ENCODE data around the gene ICOSLG.
"Not testable (repeated sequence)": the region's sequence is repeated elsewhere in the genome, so short reads cannot be mapped to it uniquely, and the experiment has no call there.

The ICOSLG gene

GRCh38 chr21:44265734-44266270 lies 25.1 kb upstream of the ICOSLG start:
- DNase-seq (ENCODE audit: low read depth in 3 of 3): no peak

- DNase-seq (ENCODE audit: low read depth in 3 of 3): no peak
These were observed 23.0 kb upstream of the ICOSLG start for GRCh38 chr21:44263768-44264167.

DNA sequence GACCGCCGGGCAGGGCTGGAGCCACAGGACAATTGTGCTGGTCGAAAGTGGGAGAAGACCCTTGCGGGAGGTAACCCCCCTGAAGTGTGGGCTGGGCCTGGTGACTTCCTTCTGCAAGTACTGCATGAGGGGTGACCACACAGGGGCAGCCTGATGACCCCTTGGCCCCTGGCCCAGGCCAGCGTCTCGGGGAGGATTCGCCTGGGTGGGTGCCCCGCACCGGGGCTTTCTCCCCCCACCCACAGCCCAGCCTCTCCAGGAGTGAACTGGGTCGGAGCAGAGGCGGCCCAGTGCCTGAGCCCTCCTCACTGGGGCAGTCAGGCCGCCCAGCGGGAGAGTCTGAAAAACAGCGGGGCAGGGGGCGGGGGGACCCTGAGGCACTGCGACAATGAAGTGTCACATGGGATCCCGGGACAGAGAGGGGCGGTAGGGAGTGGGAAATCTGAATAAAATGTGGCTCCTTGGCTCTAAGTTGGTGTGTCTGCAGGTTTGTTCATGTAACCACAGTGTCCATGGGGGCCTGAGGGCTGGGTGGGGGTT lies 22.5 kb upstream of the ICOSLG start:
- DNase-seq (ENCODE audit: low read depth in 3 of 3): no peak

DNA sequence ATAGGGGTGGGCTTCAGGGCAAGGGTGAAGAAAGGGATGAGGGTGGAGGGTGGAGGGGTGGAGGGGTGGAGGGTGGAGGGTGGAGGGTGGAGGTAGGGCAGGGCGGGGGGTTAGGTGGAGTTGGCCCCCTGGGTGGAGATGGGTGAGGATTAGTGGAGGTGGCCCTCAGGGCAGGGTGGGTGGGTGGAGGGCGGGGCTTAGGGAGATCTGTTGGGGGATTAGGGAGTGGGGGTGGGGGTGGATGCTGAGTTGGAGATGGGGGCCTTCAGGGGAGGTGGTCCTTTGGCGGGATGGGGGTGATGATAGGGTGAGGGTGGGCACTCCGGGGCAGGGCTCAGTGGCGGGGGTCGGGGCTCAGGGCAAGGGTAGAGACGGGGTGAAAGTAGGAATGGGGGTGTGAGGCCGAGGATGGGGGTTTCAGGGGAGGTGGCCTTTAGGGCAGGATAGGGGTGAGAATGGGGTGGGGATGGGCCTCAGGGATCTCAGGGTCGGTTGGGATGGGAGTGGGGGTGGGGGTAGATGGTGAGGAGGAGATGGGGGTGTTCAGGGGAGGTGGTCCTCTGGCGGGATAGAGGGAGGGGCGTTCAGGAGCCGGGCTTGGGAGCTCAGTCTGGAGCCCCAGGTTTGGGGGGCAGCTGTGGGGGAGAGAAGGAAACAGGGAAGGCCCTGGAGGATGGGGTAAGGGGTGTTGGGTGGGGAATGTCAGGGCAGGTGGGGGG lies 21.8 kb upstream of the ICOSLG start:
- DNase-seq (ENCODE audit: low read depth in 3 of 3): no peak

- no peak for DNase-seq (ENCODE audit: low read depth in 3 of 3)
These were observed 21.0 kb upstream of the ICOSLG start, which contains the start of gene DNMT3L for GRCh38 chr21:44261675-44262295. DNMT3L (minus strand) TSS chr21:44261897; CDS start chr21:44261259, 638 bp downstream.

- no peak for DNase-seq (ENCODE audit: low read depth in 3 of 3)
These were observed 20.3 kb upstream of the ICOSLG start for GRCh38 chr21:44260791-44261631.

DNA sequence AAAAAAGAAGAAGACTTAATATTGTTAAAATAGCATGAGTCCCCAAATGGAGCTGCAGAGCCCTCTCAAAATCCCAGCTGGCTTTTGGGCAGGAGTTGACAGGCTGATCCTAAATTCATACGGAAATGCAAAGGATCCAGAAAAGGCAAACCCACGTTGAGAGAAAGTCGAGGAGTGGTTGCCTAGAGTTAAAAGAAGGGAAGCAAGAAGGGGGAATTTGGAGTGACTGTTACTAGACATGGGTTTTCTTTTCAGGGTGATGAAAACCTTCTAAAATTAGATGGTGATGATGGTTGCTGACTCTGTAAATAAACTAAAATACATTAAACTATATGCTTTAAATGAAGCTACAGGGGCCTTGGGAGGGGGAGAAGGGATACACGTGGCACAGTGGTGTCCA lies 19.3 kb upstream of the ICOSLG start:
- DNase-seq (ENCODE audit: low read depth in 3 of 3): no peak

DNA sequence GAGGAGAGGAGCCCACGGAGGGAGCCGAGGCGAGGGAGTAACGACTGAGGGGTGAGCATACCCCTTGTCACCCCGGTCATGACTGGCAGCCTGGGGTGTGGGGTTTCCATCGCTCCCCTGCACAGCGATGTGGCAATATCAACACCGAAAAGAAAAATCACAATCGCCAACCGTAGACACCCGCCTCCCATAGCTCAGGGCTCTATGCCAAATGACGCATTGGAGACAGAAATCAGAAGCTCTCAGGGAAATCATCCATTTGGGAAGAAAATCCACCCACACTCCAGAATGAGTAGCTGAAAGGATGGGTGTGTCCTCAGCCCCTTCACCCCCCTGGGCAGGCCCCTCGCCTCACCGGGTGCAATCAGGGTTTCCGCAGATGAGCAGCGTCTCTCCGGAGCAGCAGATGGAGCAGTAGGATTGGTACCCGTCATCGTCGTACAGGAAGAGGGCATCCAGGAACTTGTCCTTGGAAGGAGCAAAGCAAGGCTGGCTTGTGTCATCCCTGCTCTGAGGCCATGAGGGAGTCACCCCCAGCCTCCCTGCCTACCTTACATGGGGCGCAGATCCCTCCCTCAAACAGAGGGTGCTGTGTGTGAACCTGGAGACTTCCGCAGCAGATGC lies 18.5 kb upstream of the ICOSLG start:
- no peak for DNase-seq (ENCODE audit: low read depth in 3 of 3)

- no peak for DNase-seq (ENCODE audit: low read depth in 3 of 3)
These were observed 17.4 kb upstream of the ICOSLG start for GRCh38 chr21:44258056-44258725.

- DNase-seq (ENCODE audit: low read depth in 3 of 3): no peak
These were observed 14.8 kb upstream of the ICOSLG start for GRCh38 chr21:44255511-44255981.

DNA sequence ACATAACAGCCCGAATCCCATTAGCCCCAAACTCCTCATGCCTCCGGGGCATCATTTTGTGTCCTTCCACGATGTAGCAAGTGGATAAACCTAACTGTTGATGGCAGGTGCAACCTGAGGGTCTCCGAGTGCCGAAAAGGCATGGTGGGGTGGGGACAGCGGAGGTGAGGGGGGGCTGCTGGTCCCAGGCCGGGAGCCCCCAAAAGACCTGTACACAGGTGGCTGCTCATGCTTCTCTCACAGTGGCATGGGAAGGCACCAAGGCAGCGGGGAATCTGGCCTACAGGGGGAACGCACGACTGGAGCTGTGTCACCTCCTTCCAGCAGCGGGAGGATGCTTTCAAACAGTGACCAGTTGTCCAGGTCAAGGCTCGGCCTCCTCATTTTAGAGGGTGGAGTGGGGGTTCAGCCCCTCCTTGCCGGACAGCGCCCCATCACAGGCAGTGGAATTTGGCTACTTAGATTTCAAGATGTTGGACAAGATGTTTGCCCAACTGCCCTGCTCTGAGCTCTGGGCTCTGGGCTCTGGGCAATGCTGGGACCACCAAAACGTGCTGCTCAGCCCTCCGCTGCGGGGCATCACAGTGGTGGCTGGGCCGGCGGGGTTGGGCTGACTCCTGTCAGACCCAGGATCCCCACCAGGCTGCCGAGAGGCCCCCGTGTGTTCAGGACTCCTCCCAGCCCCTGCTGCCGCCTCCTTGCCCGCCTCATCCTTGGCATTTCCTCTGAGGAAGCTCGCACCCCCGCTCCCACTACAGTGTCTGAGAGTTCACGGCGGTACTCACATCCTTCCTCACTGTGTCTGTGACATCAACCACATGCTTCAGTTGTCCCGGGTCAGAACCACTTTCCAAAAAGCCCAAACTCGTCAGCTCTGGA lies 13.3 kb upstream of the ICOSLG start:
- no peak for DNase-seq (ENCODE audit: low read depth in 3 of 3)

DNA sequence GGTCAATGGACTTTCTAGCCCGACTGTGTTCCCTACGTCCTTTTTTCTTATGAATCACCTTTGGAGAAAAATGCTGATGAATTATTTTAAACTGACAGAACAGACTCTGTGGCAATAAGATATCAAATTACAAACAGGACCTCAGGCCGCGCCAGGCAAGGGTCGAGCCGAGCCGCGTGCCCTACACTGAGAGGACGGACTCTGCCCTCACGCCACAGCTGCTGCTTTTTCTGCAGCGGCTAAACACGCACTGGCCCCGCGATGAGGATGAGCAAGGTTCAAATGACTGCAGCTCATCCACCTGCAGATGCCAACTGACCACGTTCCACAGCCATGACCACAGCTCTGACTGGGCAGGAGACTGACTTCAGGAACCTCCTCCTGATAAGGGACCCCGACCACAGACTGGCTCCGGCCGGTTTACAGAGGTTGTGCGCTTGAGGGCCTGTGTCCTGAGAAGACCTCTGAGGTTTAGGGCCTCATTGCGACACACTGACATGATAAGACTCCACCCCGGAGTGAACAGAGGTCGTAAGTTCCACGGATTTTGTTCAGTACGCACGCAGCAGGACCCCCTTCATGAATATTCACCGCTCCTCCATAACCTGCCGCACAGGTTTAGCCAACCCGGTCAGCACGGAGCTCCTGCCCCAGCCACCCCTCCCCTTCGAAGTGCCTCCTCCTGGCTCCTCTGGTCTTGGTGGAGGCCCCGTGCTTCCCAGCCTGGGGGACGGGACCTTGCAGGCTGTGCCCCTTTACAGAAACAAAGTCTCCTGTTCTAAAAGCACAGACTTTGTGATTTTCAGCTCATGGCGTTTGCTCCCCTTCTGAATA lies 8.7 kb upstream of the ICOSLG start:
- DNase-seq (ENCODE audit: low read depth in 3 of 3): not testable (repeated sequence)

DNA sequence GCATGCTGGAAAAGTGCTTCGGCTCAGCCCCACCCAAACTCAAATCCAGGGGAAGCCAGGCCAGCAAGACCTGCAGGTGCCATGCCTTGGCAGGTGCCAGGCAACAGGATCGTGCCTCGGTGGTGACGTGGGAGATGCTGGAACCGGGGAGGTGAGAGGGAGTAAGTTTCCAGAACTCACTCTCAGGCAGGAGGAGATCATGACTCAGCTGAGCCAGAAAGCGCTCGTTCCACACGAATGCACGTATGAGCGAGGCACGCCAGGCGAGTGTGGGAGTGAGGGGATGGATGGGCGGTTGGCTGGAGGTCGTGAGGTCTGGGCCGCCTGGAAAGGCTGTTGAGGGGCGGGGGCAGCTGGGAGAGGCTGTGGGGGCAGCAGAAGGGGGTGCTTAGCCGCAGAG lies 7.2 kb upstream of the ICOSLG start:
- DNase-seq (ENCODE audit: low read depth in 3 of 3): not testable (repeated sequence)

GRCh38 chr21:44243980-44244379 lies 3.2 kb upstream of the ICOSLG start:
- DNase-seq (ENCODE audit: low read depth in 3 of 3): not testable (repeated sequence)

GRCh38 chr21:44241281-44241680 lies 538 bp upstream of the ICOSLG start:
- not testable (repeated sequence) for DNase-seq (ENCODE audit: low read depth in 3 of 3)

DNA sequence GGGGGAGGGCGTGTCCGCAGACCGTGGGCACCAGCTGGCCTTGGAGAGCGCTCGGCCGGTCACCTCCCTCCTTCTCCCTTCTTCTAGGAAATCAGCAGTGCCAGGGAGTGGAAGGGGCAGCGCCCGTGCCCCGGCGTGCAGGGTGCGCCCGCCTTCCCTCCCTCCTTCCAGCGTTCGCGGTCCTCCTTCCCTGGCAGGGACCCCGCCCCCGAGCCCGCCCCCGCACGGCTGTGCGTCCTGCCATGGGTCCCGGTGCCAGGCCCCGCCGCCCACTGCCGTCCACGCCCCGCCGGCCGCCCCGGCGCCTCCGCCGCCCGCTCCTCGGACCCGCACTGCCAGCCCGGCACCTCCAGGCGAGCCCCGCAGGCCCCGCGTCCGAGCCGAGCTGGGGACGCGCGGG lies 390 bp downstream of the ICOSLG start:
- not testable (repeated sequence) for DNase-seq (ENCODE audit: low read depth in 3 of 3)

DNA sequence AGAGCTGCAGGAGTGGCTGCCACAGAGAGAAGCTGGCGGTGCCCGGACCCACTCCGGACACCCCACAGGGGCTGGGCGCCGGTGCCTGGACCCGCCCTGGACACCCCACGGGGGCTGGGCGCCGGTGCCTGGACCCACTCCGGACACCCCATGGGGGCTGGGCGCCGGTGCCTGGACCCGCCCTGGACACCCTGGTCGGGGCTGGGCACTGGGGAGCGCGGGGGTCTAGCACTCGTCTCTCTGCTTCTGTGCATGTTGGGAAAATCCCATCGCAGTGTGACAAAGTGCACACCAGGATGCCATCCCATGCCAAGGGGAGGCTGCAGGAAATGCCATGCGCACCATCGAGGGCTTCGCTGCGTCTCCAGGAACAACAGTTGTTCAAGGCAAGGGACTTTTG lies 11.2 kb downstream of the ICOSLG start:
- DNase-seq (ENCODE audit: low read depth in 3 of 3): not testable (repeated sequence)

DNA sequence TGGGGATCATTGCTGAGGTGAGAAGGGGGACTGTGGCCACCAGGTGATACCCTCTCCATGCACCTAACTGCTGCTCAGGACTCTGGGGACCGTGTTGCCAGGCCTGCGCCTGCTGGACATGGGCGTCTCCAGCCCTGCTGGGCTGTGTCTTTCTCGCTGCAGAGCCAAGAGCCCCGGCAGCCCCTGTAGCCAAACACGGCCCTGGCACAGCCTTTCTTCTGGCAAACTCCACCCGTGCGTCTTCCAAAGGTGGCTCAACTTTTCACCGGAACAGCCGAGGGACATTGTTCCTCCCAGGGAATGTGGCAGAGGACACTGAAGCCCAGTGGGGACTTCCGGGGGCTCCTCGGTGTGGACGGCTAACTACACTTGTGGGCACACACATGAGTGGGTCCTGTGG lies 12.6 kb downstream of the ICOSLG start:
- not testable (repeated sequence) for DNase-seq (ENCODE audit: low read depth in 3 of 3)

- DNase-seq (ENCODE audit: low read depth in 3 of 3): not testable (repeated sequence)
These were observed 13.1 kb downstream of the ICOSLG start for GRCh38 chr21:44227614-44228013.
